HuH-7 (cell line): ENCODE data around the gene CCL28.
"Not testable (repeated sequence)": the region's sequence is repeated elsewhere in the genome, so short reads cannot be mapped to it uniquely, and the experiment has no call there.

Source experiments
- DNase-seq: peaks from one replicate; pipeline ENCODE4 v3.0.0; 2011; ENCODE audit warnings: low spot score

CCL28 gene

GRCh38 chr5:43410414-43410813 lies 1.8 kb downstream of the CCL28 start:
- no peak for DNase-seq

GRCh38 chr5:43409809-43410271 lies 2.4 kb downstream of the CCL28 start:
- no peak for DNase-seq

- DNase-seq, result not testable (repeated sequence)
These were observed 9.6 kb downstream of the CCL28 start for GRCh38 chr5:43402524-43403066.

- peak; percentile 84 for DNase-seq
These were observed 10.4 kb downstream of the CCL28 start for GRCh38 chr5:43401827-43402226.

- peak; percentile 53 for DNase-seq
These were observed 12.1 kb downstream of the CCL28 start for GRCh38 chr5:43400082-43400481.

GRCh38 chr5:43396762-43397304 lies 15.4 kb downstream of the CCL28 start:
- no peak for DNase-seq

- no peak for DNase-seq
These were observed 21.7 kb downstream of the CCL28 start for GRCh38 chr5:43390471-43390870.

GRCh38 chr5:43389679-43390329 lies 22.4 kb downstream of the CCL28 start:
- peak; percentile 96 for DNase-seq

- DNase-seq, result no peak
These were observed 25.2 kb downstream of the CCL28 start for GRCh38 chr5:43386960-43387362.

GRCh38 chr5:43376496-43377140 lies 35.6 kb downstream of the CCL28 start:
- DNase-seq, result no peak

- no peak for DNase-seq
These were observed 40.4 kb downstream of the CCL28 start for GRCh38 chr5:43371821-43372220.

- no peak for DNase-seq
These were observed 41.8 kb downstream of the CCL28 start for GRCh38 chr5:43370352-43370751.

- no peak for DNase-seq
These were observed 42.5 kb downstream of the CCL28 start for GRCh38 chr5:43369651-43370050.

- no peak for DNase-seq
These were observed 44.1 kb downstream of the CCL28 start for GRCh38 chr5:43367909-43368669.

- DNase-seq, result no peak
These were observed 44.7 kb downstream of the CCL28 start for GRCh38 chr5:43367453-43367852.

- not testable (repeated sequence) for DNase-seq
These were observed 45.4 kb downstream of the CCL28 start for GRCh38 chr5:43366680-43367246.

- DNase-seq, result not testable (repeated sequence)
These were observed 47.0 kb downstream of the CCL28 start for GRCh38 chr5:43365155-43365554.

GRCh38 chr5:43363445-43364152 lies 48.6 kb downstream of the CCL28 start:
- no peak for DNase-seq

- no peak for DNase-seq
These were observed 49.3 kb downstream of the CCL28 start for GRCh38 chr5:43362725-43363435.

GRCh38 chr5:43358726-43359125 lies 53.5 kb downstream of the CCL28 start:
- DNase-seq, result no peak

- no peak for DNase-seq
These were observed 53.9 kb downstream of the CCL28 start for GRCh38 chr5:43358301-43358700.
